ENCODE results near the gene CBX6. TPM values are rescaled to one million over a fixed set of nuclear protein-coding genes. Genes with fewer than 3 reads are reported as not detected.

Gene CBX6
- total RNA-seq, 1 experiment from 2014 or later = 90.0 TPM

DNA sequence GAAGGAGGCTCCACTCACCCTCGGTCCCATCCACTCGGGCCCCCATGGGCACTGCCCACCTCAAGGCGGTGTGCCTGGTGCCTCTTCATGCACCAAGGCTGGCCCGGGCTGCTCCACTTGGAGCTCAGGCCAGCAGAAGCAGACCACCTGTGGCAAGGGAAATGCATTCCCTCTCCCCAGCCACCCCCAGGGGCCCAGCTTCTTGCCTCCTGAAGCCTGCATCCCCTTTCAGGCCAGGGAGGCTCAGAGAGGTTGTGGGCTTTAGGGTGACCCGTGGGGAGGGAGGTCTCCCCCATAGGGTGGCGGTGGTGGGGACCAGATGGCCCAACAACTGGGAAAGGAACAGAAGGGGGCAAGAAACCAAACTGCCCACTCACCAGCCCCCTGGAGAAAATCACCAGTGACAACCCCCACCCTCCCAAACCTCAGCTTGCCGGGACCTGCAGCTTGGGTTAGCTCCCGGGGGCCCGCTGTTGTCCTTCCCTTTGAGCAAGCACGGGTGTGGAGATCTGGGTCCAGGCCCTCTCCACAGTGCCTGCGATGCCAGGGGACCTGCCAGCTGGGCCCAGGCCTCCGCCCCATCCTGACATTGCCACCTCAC lies 8.4 kb downstream of the CBX6 start:
- no peaks in the 10 kb centered on the region for H4K20me1 ChIP-seq (ENCODE audit: insufficient read depth)
- ATAC-seq (no peak), DNase-seq (ENCODE audit: low read depth, low spot score) (no peak)
- peaks cover 16 to 28% of the 10 kb centered on the region in 2 experiments for H3K36me3 ChIP-seq (ENCODE audit: control insufficient read depth in 1 of 2, insufficient read depth in 2 of 2, low read length in 2 of 2)
- H3K9me2 ChIP-seq (ENCODE audit: insufficient read depth) = no peaks in the 10 kb centered on the region
- no peaks in the 10 kb centered on the region for H3K27me3 ChIP-seq (ENCODE audit: insufficient read depth, low read length)
- H2AFZ ChIP-seq (ENCODE audit: low read depth, low read length, poor library complexity, severe bottlenecking) = no peak overlapping the region
- POLR2A ChIA-PET = interaction anchor here (1.1 to 1.2 kb wide), 2 partner anchors 10 to 95 kb away, joined by 3 read pairs; no protein-coding TSS in a partner anchor
- H3K9me3 ChIP-seq (ENCODE audit: control insufficient read depth in 1 of 2, insufficient read depth in 1 of 2, low read depth in 1 of 2, low read length in 2 of 2) = no peaks in the 10 kb centered on the region
- CTCF ChIA-PET = interaction anchor here (1.2 kb wide), 1 partner anchor 95 kb away, joined by 8 read pairs; no protein-coding TSS in a partner anchor
- peaks cover 24% of the 10 kb centered on the region; the same call in 1 of the 2 replicates for H3K79me2 ChIP-seq (ENCODE audit: insufficient read depth, low read length)
- peaks cover 0 to 2% of the 10 kb centered on the region in 2 experiments; a peak in 3 of 4 replicates for H3K4me1 ChIP-seq (ENCODE audit: control insufficient read depth in 1 of 2, insufficient read depth in 2 of 2, low read length in 2 of 2)
- intact Hi-C loops (cut with micrococcal nuclease) = no loop called here
- no TSS peak for BruUV-seq (replicated peaks)
- H3K27ac ChIP-seq (ENCODE audit: low read depth, low read length) = no peak overlapping the region
- no peak overlapping the region for H3K9ac ChIP-seq (ENCODE audit: low read length)
- H3K4me3 ChIP-seq (replicated peaks in 1 of 2; ENCODE audit: low read depth in 1 of 2, low read length in 2 of 2) = no peak overlapping the region
- no peak for TF ChIP-seq EZH2 (IDR thresholded peaks at IDR 0.05)
- TF ChIP-seq, protein P1, sequence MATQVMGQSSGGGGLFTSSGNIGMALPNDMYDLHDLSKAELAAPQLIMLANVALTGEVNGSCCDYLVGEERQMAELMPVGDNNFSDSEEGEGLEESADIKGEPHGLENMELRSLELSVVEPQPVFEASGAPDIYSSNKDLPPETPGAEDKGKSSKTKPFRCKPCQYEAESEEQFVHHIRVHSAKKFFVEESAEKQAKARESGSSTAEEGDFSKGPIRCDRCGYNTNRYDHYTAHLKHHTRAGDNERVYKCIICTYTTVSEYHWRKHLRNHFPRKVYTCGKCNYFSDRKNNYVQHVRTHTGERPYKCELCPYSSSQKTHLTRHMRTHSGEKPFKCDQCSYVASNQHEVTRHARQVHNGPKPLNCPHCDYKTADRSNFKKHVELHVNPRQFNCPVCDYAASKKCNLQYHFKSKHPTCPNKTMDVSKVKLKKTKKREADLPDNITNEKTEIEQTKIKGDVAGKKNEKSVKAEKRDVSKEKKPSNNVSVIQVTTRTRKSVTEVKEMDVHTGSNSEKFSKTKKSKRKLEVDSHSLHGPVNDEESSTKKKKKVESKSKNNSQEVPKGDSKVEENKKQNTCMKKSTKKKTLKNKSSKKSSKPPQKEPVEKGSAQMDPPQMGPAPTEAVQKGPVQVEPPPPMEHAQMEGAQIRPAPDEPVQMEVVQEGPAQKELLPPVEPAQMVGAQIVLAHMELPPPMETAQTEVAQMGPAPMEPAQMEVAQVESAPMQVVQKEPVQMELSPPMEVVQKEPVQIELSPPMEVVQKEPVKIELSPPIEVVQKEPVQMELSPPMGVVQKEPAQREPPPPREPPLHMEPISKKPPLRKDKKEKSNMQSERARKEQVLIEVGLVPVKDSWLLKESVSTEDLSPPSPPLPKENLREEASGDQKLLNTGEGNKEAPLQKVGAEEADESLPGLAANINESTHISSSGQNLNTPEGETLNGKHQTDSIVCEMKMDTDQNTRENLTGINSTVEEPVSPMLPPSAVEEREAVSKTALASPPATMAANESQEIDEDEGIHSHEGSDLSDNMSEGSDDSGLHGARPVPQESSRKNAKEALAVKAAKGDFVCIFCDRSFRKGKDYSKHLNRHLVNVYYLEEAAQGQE (IDR thresholded peaks at IDR 0.05; ENCODE audit: low read depth) = no peak
- no peak; the same call in 1 of the 2 replicates for TF ChIP-seq POLR2AphosphoS5 (IDR thresholded peaks at IDR 0.05; ENCODE audit: low read depth, low read length)
- TF ChIP-seq, protein P2, sequence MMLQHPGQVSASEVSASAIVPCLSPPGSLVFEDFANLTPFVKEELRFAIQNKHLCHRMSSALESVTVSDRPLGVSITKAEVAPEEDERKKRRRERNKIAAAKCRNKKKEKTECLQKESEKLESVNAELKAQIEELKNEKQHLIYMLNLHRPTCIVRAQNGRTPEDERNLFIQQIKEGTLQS (IDR thresholded peaks at IDR 0.05) = no peak
- no peak for TF ChIP-seq EGR1 (IDR thresholded peaks at IDR 0.05; ENCODE audit: low read depth)
- no peak for TF ChIP-seq SIN3A (IDR thresholded peaks at IDR 0.05; ENCODE audit: low read depth)
- no peak for TF ChIP-seq CBX3 (IDR thresholded peaks at IDR 0.05; ENCODE audit: low read depth)
- TF ChIP-seq JUND (IDR thresholded peaks at IDR 0.05) = no peak
- TF ChIP-seq FOSL1 (IDR thresholded peaks at IDR 0.05; ENCODE audit: low read depth) = no peak
- no peak for TF ChIP-seq POLR2A (IDR thresholded peaks at IDR 0.05; ENCODE audit: borderline replicate concordance, extremely low read depth, insufficient read depth, insufficient read length)
- TF ChIP-seq RAD21 (IDR thresholded peaks at IDR 0.05; ENCODE audit: low read depth) = no peak
- RAD21 ChIA-PET (ENCODE audit: low non-redundant PET in 1 of 2, low total read pairs in 2 of 2, uncharacterized antibody in 2 of 2, unreplicated experiment in 2 of 2) = no interaction called here
- no peak overlapping the region for H3K4me2 ChIP-seq (ENCODE audit: low read length)

Measured in HCT116 (cell line).